GM19025 (cell line): ENCODE measurements around the gene CLUH.

Source experiments
- ATAC-seq: cut with Tn5 transposase; IDR thresholded peaks from one replicate; pipeline ENCODE4 v1.9.1; 2021; ENCODE audit warnings: mild to moderate bottlenecking, low read depth, moderate library complexity; ENCODE audit not compliant: unreplicated experiment

The CLUH gene

GRCh38 chr17:2711608-2712299 lies at the start of gene CLUH:
Gene CLUH (minus strand): TSS chr17:2711764. CDS start chr17:2711661, 103 bp downstream.
- ATAC-seq = peak; percentile 63

DNA sequence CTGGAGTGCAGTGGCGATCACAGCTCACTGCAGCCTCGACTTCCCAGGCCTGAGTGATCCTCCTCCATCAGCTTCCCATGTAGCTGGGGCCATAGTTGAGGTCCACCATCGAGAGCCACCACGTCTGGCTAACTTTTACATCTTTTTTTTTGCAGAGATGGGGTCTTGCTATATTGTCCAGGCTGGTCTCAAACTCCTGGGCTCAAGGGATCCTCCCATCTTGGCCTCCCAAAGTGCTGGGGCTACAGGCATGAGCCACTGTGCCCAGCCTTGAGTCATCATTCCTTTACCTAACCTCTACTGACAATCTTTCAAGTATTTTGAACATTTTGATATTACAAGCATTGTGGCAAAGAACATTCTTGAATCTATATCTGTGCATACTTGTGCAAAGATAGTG lies 47.3 kb upstream of the CLUH start:
- no peak for ATAC-seq

DNA sequence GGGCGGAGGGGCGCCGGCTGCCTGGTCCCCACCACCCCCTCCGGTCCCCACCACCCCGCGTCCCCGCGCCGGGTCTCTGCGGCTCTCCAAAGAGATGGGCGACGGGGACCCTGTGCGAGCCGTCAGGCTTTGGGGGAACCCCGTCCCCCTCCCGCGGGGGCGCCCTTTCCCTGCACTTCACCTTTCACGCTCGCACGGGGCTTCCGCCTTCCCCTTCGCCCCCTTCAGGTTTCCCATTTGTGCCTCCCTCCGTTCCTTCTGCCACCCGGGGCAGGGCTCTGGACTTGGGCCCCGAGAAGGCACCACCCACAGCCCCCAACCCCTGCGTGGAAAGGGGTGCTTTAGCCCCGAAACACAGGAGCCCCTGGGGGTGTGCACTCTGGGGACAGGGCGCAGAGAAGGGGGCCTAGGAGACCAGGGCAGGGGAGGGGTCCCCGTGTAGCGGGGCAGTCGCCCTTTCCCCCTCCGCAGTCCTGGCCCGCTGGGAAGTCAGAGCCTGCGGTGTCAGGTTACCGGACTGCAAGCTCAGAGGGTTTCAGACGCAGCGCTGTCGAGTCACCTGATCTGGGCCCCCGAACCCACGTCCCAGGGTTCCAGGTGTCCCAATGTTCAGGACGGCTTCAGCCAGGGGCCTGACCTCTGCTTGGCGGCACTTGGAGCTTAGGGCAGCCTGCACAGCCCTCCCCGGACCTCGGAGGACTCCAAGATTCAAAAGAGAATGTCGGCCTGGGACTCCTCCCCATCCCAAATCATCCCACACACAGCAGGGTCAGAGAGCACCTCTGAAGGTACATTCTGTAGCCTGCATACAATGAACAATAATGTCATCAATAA lies 44.5 kb upstream of the CLUH start:
- no peak for ATAC-seq

DNA sequence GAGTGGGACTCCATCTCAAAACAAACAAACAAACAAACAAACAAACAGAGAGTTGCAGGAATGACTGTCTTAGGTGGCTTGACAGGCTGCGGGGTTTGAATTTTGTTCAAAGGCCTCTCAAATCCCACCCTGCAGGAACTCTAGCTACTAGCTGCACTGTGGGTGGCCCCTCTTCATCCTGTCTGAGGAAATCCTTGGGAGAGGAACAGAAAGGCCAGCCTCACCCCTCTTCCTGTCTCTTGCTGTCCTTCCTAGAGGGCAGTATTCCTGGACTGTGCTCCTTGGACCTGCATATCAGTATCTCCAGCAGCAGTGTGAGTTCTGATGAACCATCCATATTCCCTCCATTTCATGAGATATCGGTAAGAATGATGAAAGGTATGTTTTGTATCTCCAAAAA lies 39.9 kb upstream of the CLUH start:
- ATAC-seq = no peak

DNA sequence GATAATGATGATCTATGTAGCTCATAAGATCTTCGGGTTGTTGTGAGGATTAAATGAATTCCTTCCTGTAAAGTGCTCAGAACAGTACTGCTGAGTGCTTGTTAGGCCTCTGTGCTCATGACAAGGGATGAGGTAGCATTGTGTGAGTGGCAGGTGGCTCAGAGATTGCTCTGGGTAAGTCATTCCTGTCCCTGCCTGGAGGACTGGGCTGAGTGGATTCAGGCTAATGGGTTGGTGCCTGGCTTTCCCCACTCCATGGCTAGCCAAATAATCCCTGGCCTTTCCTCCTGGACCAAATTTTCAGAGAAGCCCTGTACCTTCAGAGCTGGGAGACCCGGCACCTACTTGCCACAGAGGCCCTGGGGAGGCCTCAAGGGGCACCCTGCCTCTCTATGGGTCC lies 39.2 kb upstream of the CLUH start:
- no peak for ATAC-seq

DNA sequence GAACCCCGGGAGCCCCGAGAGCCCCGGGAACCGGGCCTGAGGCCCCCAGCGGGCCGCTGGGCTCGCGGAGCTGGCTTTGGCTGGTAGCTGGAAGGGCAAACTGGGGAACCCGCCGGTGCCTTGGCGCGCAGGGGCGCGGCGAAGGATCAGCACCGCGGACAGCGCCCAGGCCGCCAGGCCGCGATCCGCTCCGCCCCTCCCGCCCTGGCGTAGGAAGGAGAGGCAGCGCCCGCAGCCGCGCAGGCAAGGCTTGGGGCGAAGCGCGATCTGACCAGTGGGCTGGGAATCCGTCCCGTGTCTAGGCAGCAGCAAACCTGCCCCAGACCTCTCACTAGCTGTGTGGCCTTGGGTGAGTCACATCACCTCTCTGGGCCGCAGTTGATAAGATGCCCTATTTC lies 38.2 kb upstream of the CLUH start:
- no peak for ATAC-seq

GRCh38 chr17:2749058-2749783 lies 37.7 kb upstream of the CLUH start, which contains the start of gene CCDC92B:
Gene CCDC92B (minus strand): TSS chr17:2749652. CDS start chr17:2735145, 14,507 bp downstream.
- no peak for ATAC-seq

- ATAC-seq = no peak
These were observed 33.9 kb upstream of the CLUH start for GRCh38 chr17:2745317-2746037.

DNA sequence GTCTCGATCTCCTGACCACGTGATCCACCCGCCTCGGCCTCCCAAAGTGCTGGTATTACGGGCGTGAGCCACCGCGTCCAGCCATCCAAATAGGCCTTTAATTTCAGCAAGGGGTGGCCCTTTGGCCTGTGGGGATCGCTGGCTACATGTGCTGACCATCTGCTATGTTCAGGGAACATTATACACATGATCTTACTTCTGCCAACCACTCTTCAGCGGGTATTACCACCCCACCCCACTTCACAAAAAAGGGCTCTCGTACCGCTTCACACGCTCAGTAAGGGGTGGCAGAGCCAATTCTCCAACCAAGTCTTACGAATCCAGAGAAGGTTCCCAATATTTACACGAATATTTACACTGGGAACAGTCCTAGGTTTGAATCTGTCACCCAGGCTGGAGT lies 26.1 kb upstream of the CLUH start:
- ATAC-seq = no peak

DNA sequence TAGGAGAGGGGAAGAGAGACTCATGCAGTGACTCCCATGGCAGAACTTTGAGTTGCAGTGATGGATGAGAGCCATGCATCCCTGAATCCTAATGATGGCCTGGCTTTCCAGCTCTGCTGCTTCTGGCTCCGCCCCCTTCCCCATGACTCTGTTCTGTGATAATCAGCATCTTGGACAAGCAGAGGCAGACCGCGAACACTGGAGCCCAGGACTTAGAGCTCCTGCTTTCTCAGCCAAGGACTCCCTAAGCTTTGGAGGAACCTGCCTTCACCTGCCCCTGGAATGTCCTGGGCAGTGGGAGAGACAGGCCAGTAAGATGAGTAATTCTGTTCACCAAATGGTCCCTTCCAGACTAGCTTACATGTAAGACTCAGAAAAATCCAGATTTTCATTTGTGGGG lies 25.4 kb upstream of the CLUH start:
- no peak for ATAC-seq

DNA sequence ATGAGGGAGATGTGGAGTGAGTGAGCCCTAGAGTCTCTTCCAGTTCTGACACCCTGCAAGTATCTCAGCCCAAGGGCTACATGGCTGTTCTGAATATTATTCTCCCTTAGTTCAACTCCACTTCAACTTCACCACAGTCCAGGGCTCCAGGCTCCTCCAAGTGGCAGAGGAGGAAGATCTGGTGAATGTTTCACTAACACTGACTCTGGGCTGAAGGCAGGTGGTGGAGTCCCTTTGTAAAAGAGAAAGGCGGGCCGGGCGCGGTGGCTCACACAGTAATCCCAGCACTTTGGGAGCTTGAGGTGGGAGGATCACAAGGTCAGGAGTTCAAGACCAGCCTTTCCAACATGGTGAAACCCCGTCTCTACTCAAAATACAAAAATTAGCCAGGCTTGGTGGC lies 24.3 kb upstream of the CLUH start:
- no peak for ATAC-seq

- no peak for ATAC-seq
These were observed 23.4 kb upstream of the CLUH start for GRCh38 chr17:2734939-2735338.

DNA sequence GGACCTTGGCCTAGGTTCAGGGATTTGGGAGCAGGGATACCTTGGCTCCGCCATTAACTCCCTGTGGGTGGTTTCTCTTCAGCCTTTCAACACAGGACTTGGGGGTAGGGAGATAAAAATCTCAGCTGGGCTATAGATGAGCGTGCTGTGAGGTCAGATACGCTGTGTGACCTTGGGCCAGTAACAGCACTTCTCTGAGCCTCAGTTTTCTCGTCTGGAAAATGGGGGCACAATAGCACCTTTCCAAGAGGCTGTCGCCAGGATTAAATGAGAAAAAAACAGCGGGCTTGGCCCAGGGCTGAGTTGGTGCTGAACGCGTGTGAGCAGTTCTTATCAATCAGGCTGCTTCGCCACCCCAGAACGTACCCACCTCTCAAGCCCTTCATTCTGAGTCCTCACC lies 20.2 kb upstream of the CLUH start:
- ATAC-seq = no peak

DNA sequence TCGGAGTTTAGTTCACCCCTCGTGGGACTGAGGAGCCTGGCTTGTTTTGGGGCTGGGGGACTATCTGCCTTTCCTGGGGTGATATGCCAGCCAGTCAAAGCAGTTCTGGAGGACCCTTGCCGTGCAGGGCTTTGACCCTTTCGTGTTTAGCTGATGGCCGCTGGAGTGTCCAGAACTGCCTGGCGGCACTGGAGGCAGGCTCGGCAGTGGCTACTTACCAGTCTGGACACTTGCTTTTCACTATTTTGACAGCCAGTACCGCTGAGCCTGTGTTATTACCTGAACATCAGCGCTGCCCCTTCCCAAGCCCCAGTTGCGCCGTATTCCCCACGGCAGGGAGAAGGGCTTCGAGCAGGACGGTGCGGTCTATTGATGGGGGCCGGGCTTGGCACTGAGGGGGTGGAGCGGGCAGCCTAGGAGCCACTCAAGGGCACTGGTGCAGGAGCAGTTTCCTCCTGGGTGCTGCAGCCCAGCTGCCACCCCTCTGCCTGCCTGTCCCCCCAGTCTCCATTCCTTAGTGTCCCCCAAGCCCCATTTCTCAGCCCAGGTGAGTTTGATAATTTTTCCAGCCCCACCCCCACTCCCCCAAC lies 19.3 kb upstream of the CLUH start:
- no peak for ATAC-seq

GRCh38 chr17:2724784-2725164 lies 13.2 kb upstream of the CLUH start:
- ATAC-seq = no peak

- ATAC-seq = no peak
These were observed 12.6 kb upstream of the CLUH start for GRCh38 chr17:2723997-2724783.

GRCh38 chr17:2723505-2723996 lies 12.0 kb upstream of the CLUH start:
- no peak for ATAC-seq

DNA sequence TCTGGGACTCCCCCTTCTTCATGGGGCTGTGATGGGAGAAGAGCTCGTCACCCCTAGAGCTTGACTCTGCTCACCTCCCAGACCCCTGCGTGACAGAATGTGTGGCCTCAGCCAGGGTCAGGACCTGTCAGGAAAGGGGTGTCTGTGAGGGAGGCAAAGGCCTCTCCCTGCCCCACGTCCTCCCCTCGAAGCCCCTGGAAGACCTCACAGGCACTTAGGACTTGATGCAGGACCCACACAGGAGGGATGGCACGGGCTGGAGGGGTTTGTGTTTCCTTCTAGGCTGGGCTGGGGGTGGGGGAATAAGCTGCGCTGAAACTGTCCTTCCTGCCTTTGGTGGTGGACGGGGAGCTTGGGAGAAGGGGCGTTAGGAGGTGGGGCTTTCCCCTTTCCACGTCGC lies 11.0 kb upstream of the CLUH start:
- ATAC-seq = no peak

- ATAC-seq = no peak
These were observed 10.0 kb upstream of the CLUH start for GRCh38 chr17:2721603-2722002.
